MM.1S (cell line): Measurements from ENCODE around the gene RFNG.

Experiments used
- EZH2 ChIP-seq: fragments of 300-600 bp; sonication (generic); optimal IDR thresholded peaks from 2 replicates; pipeline ENCODE3; 2017; ENCODE audit warnings: low read depth, mild to moderate bottlenecking, antibody characterized with exemption, low read length, mixed read lengths
- TF ChIP-seq, protein P1 (sequence below): fragments of 300-600 bp; sonication (generic); IDR thresholded peaks from 2 replicates; pipeline ENCODE4 v1.5.1; 2016; ENCODE audit warnings: antibody characterized with exemption, low read length, mixed read lengths

DNA sequence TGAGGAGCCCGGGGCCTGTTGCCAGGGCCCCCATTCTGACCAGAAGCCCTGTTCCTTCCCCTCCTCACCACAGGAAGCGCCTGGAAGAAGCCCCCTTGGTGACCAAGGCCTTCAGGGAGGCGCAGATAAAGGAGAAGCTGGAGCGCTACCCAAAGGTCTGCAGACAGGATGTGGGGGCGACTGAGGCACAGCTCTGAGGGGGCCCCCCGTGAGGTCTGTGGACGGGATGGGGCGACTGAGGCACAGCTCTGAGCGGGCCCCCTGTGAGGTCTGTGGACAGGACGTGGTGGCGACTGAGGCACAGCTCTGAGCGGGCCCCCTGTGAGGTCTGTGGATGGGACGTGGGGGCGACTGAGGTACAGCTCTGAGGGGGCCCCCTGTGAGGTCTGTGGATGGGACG, 42.2 kb downstream of the RFNG start:
- TF ChIP-seq, protein P1, sequence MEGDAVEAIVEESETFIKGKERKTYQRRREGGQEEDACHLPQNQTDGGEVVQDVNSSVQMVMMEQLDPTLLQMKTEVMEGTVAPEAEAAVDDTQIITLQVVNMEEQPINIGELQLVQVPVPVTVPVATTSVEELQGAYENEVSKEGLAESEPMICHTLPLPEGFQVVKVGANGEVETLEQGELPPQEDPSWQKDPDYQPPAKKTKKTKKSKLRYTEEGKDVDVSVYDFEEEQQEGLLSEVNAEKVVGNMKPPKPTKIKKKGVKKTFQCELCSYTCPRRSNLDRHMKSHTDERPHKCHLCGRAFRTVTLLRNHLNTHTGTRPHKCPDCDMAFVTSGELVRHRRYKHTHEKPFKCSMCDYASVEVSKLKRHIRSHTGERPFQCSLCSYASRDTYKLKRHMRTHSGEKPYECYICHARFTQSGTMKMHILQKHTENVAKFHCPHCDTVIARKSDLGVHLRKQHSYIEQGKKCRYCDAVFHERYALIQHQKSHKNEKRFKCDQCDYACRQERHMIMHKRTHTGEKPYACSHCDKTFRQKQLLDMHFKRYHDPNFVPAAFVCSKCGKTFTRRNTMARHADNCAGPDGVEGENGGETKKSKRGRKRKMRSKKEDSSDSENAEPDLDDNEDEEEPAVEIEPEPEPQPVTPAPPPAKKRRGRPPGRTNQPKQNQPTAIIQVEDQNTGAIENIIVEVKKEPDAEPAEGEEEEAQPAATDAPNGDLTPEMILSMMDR: no peak
- TF ChIP-seq EZH2: no peak
